OCI-LY7 (cell line): ENCODE data around the gene ARHGAP24. TPM values are rescaled to one million over a fixed set of nuclear protein-coding genes. Genes with fewer than 3 reads are reported as not detected.

Experiments used
- BruUV-seq: library from RNA; stranded (reverse); fragments of 400-500 nt; replicated peaks from 2 replicates; lab custom pipeline; 2021; lab: Mats Ljungman, UMichigan
- CTCF ChIA-PET: fragments of 300-600 bp; sonication (Branson Sonifier 250); formaldehyde crosslinking; loops from one replicate; lab custom pipeline; 2022; ENCODE audit warnings: antibody characterized with exemption; ENCODE audit not compliant: unreplicated experiment; lab: Charles Lee
- POLR2A ChIA-PET: fragments of 300-600 bp; sonication (Branson Sonifier 250); formaldehyde crosslinking; loops from one replicate; lab custom pipeline; 2022; ENCODE audit warnings: antibody characterized with exemption; lab: Charles Lee
- DNase-seq: peaks from one replicate; pipeline ENCODE4 v3.0.0-alpha.2; 2015; ENCODE audit warnings: low spot score
- H2AFZ ChIP-seq: fragments of 200-600 bp; sonication (generic), shearing (Covaris generic); 2 replicates; pipeline ENCODE4 v1.6.1; 2014; ENCODE audit warnings: mild to moderate bottlenecking, antibody characterized with exemption, low read length, moderate library complexity
- H3K27ac ChIP-seq: fragments of 200-600 bp; sonication (generic); 2 replicates; pipeline ENCODE4 v1.5.1; 2014; ENCODE audit warnings: mixed run types, low read depth, mild to moderate bottlenecking, moderate library complexity, low read length, inconsistent platforms; ENCODE audit not compliant: poor library complexity, severe bottlenecking
- H3K36me3 ChIP-seq: fragments of 200-600 bp; sonication (generic); 2 replicates; pipeline ENCODE4 v1.6.1; 2014; ENCODE audit warnings: mild to moderate bottlenecking, antibody characterized with exemption, low read length, moderate library complexity, mixed read lengths; ENCODE audit not compliant: insufficient read depth
- H3K4me1 ChIP-seq: fragments of 200-600 bp; sonication (generic); 2 replicates; pipeline ENCODE4 v1.5.1; 2014; ENCODE audit warnings: mild to moderate bottlenecking, low read length; ENCODE audit not compliant: insufficient read depth, poor library complexity, severe bottlenecking
- H3K4me2 ChIP-seq: fragments of 200-600 bp; sonication (generic); 2 replicates; pipeline ENCODE4 v1.6.1; 2014; ENCODE audit warnings: mild to moderate bottlenecking, low read length
- H3K4me3 ChIP-seq: fragments of 200-600 bp; sonication (generic); 2 replicates; pipeline ENCODE4 v1.5.1; 2014; ENCODE audit warnings: mild to moderate bottlenecking, low read depth, low read length; ENCODE audit not compliant: poor library complexity, severe bottlenecking
- H3K79me2 ChIP-seq: fragments of 200-600 bp; sonication (generic); 2 replicates; pipeline ENCODE4 v1.6.1; 2016; ENCODE audit warnings: low read depth, mild to moderate bottlenecking, low read length, moderate library complexity, mixed read lengths; ENCODE audit not compliant: insufficient read depth
- H3K9me2 ChIP-seq: fragments of 200-600 bp; sonication (generic); 2 replicates; pipeline ENCODE4 v1.6.1; 2016; ENCODE audit warnings: mild to moderate bottlenecking, low read length, mixed read lengths; ENCODE audit not compliant: insufficient read depth
- H3K9me3 ChIP-seq: fragments of 200-600 bp; sonication (generic); 2 replicates; pipeline ENCODE4 v1.6.1; 2014; ENCODE audit warnings: mild to moderate bottlenecking, mixed run types, low read length, mixed read lengths
- H4K20me1 ChIP-seq: fragments of 200-600 bp; sonication (generic); 2 replicates; pipeline ENCODE4 v1.6.1; 2014; ENCODE audit warnings: mild to moderate bottlenecking, antibody characterized with exemption, low read length, moderate library complexity, mixed read lengths; ENCODE audit not compliant: insufficient read depth
- CTCF ChIP-seq: fragments of 200-600 bp; sonication (generic); conservative IDR thresholded peaks from 2 replicates; pipeline ENCODE4 v1.5.1; 2014; ENCODE audit warnings: mild to moderate bottlenecking, antibody characterized with exemption, low read length, moderate library complexity, mixed read lengths
- EZH2phosphoT487 ChIP-seq: fragments of 200-600 bp; sonication (generic); IDR thresholded peaks from 2 replicates; pipeline ENCODE4 v1.6.1; 2018; ENCODE audit warnings: low read depth, borderline replicate concordance, mild to moderate bottlenecking, mixed run types, antibody characterized with exemption, low read length, moderate library complexity, mixed read lengths
- intact Hi-C: fragments of 100-400 bp; cut with micrococcal nuclease; formaldehyde crosslinking; loops from one replicate; pipeline ENCODE4 v1.10.0; 2022; ENCODE audit not compliant: unreplicated experiment
- total RNA-seq, 2 experiments: library from RNA; depleted of rRNA in 1 of 2; stranded (reverse); fragments of >200 nt in 1 of 2; shearing (Covaris generic) in 1 of 2; gene quantifications; 2 replicates each; pipeline ENCODE4 v1.2.3, GENCODE V29; 2014 to 2022

ARHGAP24 gene
- total RNA-seq, 2 experiments from 2014 or later: 0.88 to 4.4 TPM

DNA sequence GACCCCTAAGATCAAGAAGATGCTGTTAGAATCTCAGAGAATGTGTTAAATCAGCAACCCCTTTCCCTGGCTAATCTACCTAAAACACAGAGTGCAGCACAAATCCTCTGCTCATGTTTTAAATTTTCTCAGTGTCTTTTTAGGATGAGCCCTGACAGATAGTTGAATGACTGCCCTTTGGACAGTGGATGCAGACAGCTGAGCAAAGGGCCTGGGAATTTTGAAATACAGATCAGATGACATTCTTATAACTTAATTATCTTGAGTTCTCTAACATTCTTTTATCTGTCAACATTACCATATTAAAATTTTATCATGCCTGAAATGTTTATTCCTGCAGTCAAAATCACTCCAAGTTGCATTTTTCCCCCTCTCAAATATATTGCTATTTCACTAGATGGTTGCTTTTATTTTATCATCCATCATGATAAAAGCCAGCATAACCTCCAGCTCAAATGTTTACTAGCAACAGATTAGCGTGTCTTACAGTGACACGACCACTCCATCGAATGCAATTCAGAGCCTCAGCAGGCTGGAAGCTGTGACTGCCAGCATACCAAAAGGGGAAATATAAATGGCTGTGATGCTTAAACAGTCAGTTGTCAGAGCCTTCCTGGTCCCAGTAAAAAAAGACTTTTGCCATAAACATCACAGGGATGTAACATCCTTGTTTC is 22.8 kb upstream of the ARHGAP24 start:
- no TSS peak for BruUV-seq
- H3K9me3 ChIP-seq: no peaks in the 10 kb centered on the region
- no peak overlapping the region for H3K27ac ChIP-seq
- peaks cover 16% of the 10 kb centered on the region for H3K4me1 ChIP-seq
- no peak overlapping the region for H3K4me2 ChIP-seq
- no peak overlapping the region for H3K4me3 ChIP-seq
- no peak overlapping the region for H2AFZ ChIP-seq
- ChIA-PET POLR2A (interaction anchor here (0.5 to 2.4 kb wide), 5 partner anchors 10 to 35 kb away, joined by 3 to 9 read pairs (median 5); no protein-coding TSS in a partner anchor), CTCF (no interaction called here)
- no peaks in the 10 kb centered on the region for H4K20me1 ChIP-seq
- H3K36me3 ChIP-seq: no peaks in the 10 kb centered on the region
- H3K9me2 ChIP-seq: no peaks in the 10 kb centered on the region
- TF ChIP-seq EZH2phosphoT487: no peak
- no peak for TF ChIP-seq CTCF
- no peaks in the 10 kb centered on the region for H3K79me2 ChIP-seq
- intact Hi-C loops: no loop called here
- no peak for DNase-seq

DNA sequence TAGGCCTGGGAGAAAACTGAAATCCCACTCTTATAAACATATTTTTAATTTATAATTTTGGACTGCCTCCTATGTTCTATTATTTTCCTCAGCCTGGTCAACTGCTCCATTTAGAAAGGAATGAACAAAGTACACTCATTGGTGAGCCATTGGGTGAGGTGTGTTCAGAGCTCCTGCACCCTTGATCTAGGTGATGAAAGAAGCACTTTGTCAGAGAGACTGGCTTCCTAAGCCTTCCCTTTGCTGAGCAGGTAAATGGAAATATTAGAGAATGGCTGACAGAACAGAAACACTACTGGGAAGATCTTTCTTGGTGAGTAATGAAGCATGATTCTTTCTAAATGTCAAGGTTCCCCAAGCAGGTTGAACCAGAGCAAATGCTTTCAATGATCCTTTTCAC is 19.0 kb upstream of the ARHGAP24 start:
- intact Hi-C loops: no loop called here
- ChIA-PET POLR2A (interaction anchor here (1.0 kb wide), 1 partner anchor 25 kb away, joined by 3 read pairs; no protein-coding TSS in a partner anchor), CTCF (no interaction called here)
- no peaks in the 10 kb centered on the region for H4K20me1 ChIP-seq
- DNase-seq: no peak
- no peaks in the 10 kb centered on the region for H3K79me2 ChIP-seq
- H3K27ac ChIP-seq: no peak overlapping the region
- no peaks in the 10 kb centered on the region for H3K9me3 ChIP-seq
- no peaks in the 10 kb centered on the region for H3K9me2 ChIP-seq
- TF ChIP-seq CTCF (no peak), EZH2phosphoT487 (no peak)
- no peak overlapping the region for H2AFZ ChIP-seq
- no TSS peak for BruUV-seq
- H3K4me3 ChIP-seq: no peak overlapping the region
- H3K4me2 ChIP-seq: no peak overlapping the region
- H3K4me1 ChIP-seq: no peaks in the 10 kb centered on the region
- no peaks in the 10 kb centered on the region for H3K36me3 ChIP-seq

DNA sequence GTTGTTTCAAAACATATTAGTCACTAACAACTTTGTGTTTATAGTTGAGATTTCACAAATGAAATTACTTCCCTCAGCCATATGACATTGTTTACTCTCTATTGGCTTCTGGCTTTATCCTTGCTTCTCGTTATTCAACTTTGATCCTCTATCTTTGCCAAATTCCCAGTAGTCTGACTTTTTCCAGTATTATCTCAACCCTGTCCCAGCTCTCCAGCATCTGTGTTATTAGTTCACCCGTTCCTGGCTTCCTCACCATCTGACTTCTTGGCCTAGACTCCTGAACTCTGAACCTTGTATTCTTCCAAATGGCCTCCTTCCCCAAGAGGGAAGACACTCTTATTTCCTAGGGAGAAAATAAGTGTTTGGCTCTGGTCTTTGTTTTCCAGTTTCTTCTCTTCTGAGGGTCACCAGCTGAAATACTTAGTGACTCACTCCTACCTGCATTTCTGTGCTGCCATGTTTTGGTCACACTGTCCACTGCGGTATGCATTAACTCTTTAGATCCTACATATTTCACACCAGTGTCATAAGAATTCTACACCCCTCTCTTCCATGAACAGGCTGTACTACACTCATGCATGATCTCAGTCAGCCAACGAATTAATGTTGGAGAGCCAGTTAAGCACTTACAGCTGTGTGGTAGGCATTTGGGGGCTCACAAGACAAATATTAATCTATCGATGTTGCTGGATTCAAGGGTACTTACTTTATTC is 17.0 kb upstream of the ARHGAP24 start:
- no peaks in the 10 kb centered on the region for H3K9me2 ChIP-seq
- no TSS peak for BruUV-seq
- H3K36me3 ChIP-seq: no peaks in the 10 kb centered on the region

More for the DNA sequence above, 17.0 kb upstream of the ARHGAP24 start:
- Histone ChIP-seq H3K9me3 (no peaks in the 10 kb centered on the region), H2AFZ (no peak overlapping the region), H3K4me1 (no peaks in the 10 kb centered on the region), H4K20me1 (no peaks in the 10 kb centered on the region), H3K4me2 (no peak overlapping the region), H3K4me3 (no peak overlapping the region), H3K27ac (no peak overlapping the region), H3K79me2 (no peaks in the 10 kb centered on the region)
- ChIA-PET CTCF (no interaction called here), POLR2A (interaction anchor here (0.6 to 1.5 kb wide), 3 partner anchors 9 to 132 kb away, joined by 3 to 6 read pairs (median 6); no protein-coding TSS in a partner anchor)
- no peak for DNase-seq
- intact Hi-C loops: no loop called here
- TF ChIP-seq CTCF: no peak
- no peak for TF ChIP-seq EZH2phosphoT487
